ENCODE results near the gene BBS4.

BBS4 gene

DNA sequence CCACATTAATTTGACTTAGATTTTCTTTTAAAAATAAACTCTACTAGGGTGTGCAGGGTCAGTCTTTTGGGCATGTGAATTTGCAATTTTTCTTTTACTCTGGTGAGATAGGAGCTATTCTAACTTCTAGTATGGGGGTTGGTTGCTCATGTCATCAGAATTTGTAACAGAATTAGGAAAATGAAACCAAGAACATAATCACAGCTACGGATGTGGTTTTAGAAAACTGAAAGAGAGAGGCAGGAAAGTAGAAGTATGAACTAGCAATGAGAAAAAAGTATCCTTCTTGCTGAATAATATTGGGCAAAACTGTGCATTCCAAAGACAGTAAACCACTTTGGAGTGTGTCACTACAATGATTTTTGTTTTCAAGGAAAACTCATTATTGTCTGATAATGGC lies 54.2 kb downstream of the BBS4 start:
- no peaks in the 10 kb centered on the region; the same call in 1 of the 2 replicates for H3K4me1 ChIP-seq
- no peaks in the 10 kb centered on the region for H3K27me3 ChIP-seq
- H3K4me3 ChIP-seq (ENCODE audit: low read depth, low read length), result no peak overlapping the region
- TF ChIP-seq, protein P1, sequence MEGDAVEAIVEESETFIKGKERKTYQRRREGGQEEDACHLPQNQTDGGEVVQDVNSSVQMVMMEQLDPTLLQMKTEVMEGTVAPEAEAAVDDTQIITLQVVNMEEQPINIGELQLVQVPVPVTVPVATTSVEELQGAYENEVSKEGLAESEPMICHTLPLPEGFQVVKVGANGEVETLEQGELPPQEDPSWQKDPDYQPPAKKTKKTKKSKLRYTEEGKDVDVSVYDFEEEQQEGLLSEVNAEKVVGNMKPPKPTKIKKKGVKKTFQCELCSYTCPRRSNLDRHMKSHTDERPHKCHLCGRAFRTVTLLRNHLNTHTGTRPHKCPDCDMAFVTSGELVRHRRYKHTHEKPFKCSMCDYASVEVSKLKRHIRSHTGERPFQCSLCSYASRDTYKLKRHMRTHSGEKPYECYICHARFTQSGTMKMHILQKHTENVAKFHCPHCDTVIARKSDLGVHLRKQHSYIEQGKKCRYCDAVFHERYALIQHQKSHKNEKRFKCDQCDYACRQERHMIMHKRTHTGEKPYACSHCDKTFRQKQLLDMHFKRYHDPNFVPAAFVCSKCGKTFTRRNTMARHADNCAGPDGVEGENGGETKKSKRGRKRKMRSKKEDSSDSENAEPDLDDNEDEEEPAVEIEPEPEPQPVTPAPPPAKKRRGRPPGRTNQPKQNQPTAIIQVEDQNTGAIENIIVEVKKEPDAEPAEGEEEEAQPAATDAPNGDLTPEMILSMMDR (IDR thresholded peaks at IDR 0.05; ENCODE audit: low read depth, low read length), result no peak
- H3K36me3 ChIP-seq, result peaks cover 3% of the 10 kb centered on the region; the same call in 1 of the 2 replicates
- no peaks in the 10 kb centered on the region for H3K9me3 ChIP-seq
- DNase-seq, result no peak

DNA sequence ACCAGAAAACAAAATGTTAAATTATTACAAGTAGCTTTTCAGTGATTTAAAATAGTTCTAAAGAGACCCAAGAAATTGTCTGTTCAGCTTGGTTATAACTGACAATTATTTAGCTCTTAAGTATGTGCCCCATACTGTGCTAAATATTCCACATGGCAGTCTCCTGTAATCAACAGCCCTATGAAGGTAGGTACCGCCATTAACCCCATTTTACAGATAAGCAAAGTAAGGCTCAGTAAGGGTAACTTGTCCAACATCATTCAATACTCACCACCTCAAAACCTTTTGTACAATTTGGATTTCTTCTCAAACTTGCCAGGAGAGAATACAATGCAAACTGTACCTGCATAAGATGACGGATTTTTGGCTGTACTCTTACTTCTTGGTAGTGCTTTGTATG lies 63.7 kb downstream of the BBS4 start:
- no peaks in the 10 kb centered on the region for H3K9me3 ChIP-seq
- TF ChIP-seq, protein P1 (IDR thresholded peaks at IDR 0.05; ENCODE audit: low read depth, low read length), result no peak
- H3K36me3 ChIP-seq, result peaks cover 20% of the 10 kb centered on the region
- H3K27me3 ChIP-seq, result no peaks in the 10 kb centered on the region
- H3K4me1 ChIP-seq, result no peaks in the 10 kb centered on the region
- DNase-seq, result no peak
- H3K4me3 ChIP-seq (ENCODE audit: low read depth, low read length), result no peak overlapping the region

DNA sequence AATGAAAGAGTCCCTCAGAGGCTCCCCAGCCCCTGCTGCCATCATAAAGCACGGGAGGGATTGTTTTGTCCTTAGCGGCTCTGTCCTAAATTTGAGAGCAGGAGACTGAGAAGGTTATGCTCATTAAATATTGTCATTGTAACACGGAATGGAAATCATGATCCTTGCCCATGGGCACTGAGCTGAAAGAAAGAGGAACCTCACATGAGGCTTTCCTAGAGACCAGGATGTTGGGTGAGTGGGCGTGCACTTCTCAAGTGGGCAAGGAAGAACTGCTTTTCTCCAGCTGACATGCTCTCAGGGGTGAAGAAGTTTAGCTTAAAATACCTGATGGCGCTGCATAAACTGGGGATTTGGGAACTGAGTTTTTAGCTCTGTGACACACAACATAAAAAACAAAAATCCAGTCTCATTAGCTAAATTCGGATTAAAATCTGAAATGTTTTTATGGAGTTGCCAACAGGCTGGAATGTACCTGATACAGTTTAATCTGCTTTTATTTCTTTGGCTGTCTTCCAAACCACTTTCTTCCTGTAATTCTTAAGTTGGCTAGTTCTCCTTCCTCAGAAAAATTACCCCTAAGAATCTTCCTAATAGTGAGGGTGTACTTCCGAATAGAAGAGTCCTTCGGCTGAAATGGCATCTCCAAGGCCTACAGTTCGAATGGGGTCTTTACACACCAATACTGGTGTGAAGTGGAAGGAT lies 65.9 kb downstream of the BBS4 start:
- H3K27me3 ChIP-seq, result no peaks in the 10 kb centered on the region
- no peaks in the 10 kb centered on the region for H3K4me1 ChIP-seq
- H3K36me3 ChIP-seq, result peaks cover 33% of the 10 kb centered on the region
- TF ChIP-seq, protein P1 (IDR thresholded peaks at IDR 0.05; ENCODE audit: low read depth, low read length), result no peak
- no peaks in the 10 kb centered on the region for H3K9me3 ChIP-seq
- no peak overlapping the region for H3K4me3 ChIP-seq (ENCODE audit: low read depth, low read length)
- no peak for DNase-seq

DNA sequence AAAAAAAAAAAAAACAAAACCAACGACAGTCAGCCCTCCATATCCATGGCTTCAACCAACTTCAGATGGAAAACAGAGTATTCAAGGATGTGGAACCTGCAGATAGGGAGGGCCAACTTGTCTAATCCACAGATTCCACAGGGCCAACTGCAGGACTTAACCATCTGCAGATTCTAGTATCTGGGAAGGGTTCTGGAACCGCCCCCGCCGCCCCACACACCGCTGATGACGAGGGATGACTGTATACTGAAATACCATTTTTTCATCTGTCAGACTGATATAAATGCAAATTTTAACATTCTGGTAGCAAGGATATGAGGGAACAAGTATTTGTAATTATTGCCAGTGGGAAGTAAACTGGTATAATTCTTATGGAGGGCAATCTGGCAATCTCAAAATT lies 68.1 kb downstream of the BBS4 start:
- DNase-seq, result no peak
- H3K9me3 ChIP-seq, result no peaks in the 10 kb centered on the region
- no peak overlapping the region for H3K4me3 ChIP-seq (ENCODE audit: low read depth, low read length)
- H3K36me3 ChIP-seq, result peaks cover 46% of the 10 kb centered on the region
- no peaks in the 10 kb centered on the region for H3K27me3 ChIP-seq
- no peaks in the 10 kb centered on the region for H3K4me1 ChIP-seq
- TF ChIP-seq, protein P1 (IDR thresholded peaks at IDR 0.05; ENCODE audit: low read depth, low read length), result no peak

DNA sequence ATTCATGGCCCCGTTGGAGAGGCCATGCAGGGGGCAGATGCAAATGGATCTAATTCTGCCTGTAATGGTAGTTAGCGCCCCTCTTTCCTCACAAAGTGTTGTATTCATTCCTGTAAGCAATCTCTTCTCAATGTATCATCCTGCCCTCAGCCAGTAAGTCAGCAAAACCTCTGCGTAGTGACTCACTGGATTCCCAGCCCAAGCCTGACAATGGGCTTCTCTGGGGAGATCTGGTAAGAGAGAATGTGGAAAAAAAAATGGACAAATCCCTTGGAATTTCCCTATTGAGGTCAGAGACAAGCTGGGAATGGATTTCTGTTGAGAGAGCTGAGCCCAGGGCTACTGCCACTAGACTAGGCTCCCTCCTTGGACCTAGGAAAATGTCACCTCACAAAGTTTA lies 72.2 kb downstream of the BBS4 start:
- no peaks in the 10 kb centered on the region for H3K27me3 ChIP-seq
- H3K9me3 ChIP-seq, result no peaks in the 10 kb centered on the region
- DNase-seq, result no peak
- H3K4me1 ChIP-seq, result no peaks in the 10 kb centered on the region
- no peak overlapping the region for H3K4me3 ChIP-seq (ENCODE audit: low read depth, low read length)
- TF ChIP-seq, protein P1 (IDR thresholded peaks at IDR 0.05; ENCODE audit: low read depth, low read length), result no peak
- H3K36me3 ChIP-seq, result peaks cover 45% of the 10 kb centered on the region

DNA sequence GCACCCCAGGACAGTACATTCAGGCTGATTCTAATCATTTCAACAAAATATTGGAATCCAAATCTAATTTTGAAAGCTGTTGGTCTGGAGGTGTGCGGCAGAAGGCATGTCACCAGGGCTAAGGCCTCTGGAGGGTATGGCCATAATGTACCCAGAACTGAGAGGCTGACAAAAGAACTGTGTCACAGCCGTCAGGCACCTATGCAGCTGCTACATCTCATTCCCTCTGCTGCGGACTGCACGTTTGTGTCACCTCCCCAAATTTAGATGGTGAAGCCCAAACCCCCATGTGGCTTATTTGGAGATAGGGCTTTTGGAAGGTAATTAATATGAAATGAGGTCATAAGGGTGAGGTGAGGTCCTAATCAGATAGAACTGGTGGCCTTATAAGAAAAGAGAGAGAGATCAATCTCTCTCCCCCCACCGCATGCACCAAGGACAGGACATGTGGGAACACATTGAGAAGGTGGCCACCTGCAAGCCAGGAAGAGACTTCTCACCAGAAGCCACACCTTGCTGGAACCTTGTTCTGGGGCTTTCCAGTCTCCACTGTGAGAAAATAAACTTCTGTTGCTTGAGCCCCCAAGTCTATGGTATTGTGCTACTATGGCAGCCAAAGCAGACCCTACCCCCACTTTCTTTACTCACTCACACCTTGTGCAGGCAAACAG lies 74.7 kb downstream of the BBS4 start:
- H3K36me3 ChIP-seq, result peaks cover 46% of the 10 kb centered on the region
- TF ChIP-seq, protein P1 (IDR thresholded peaks at IDR 0.05; ENCODE audit: low read depth, low read length), result no peak

More for the DNA sequence above, 74.7 kb downstream of the BBS4 start:
- Histone ChIP-seq H3K4me3 (ENCODE audit: low read depth, low read length) (no peak overlapping the region), H3K27me3 (no peaks in the 10 kb centered on the region), H3K4me1 (no peaks in the 10 kb centered on the region), H3K9me3 (no peaks in the 10 kb centered on the region)
- no peak for DNase-seq

Data from BE2C (cell line).